ENCODE data around the gene HK1. TPM values are rescaled to one million over a fixed set of nuclear protein-coding genes. Genes with fewer than 3 reads are reported as not detected.

HK1 gene
- total RNA-seq, 1 donor from 2014 or later = 182 TPM

- DNase-seq (ENCODE audit: low read depth) (no peak), FAIRE-seq (no peak)
- Histone ChIP-seq H3K36me3 (ENCODE audit: control insufficient read depth, insufficient read depth, low read length) (peaks cover 2% of the 10 kb centered on the region), H3K4me3 (ENCODE audit: low read depth, low read length) (no peak overlapping the region), H3K27me3 (ENCODE audit: control insufficient read depth, insufficient read depth, low read length) (no peaks in the 10 kb centered on the region)
- TF ChIP-seq CTCF (IDR thresholded peaks at IDR 0.05; ENCODE audit: insufficient read depth, low read length, severe bottlenecking) = no peak
These were observed 18.6 kb upstream of the HK1 start for GRCh38 chr10:69259547-69260243.

- no peak for TF ChIP-seq CTCF (IDR thresholded peaks at IDR 0.05; ENCODE audit: insufficient read depth, low read length, severe bottlenecking)
- Histone ChIP-seq H3K27me3 (ENCODE audit: control insufficient read depth, insufficient read depth, low read length) (no peaks in the 10 kb centered on the region), H3K4me3 (ENCODE audit: low read depth, low read length) (no peak overlapping the region), H3K36me3 (ENCODE audit: control insufficient read depth, insufficient read depth, low read length) (peaks cover 2% of the 10 kb centered on the region)
- FAIRE-seq (no peak), DNase-seq (ENCODE audit: low read depth) (no peak)
These were observed 17.1 kb upstream of the HK1 start for GRCh38 chr10:69261184-69261583.

- Histone ChIP-seq H3K27me3 (ENCODE audit: control insufficient read depth, insufficient read depth, low read length) (no peaks in the 10 kb centered on the region), H3K4me3 (ENCODE audit: low read depth, low read length) (no peak overlapping the region), H3K36me3 (ENCODE audit: control insufficient read depth, insufficient read depth, low read length) (no peaks in the 10 kb centered on the region)
- FAIRE-seq = no peak
- no peak for TF ChIP-seq CTCF (IDR thresholded peaks at IDR 0.05; ENCODE audit: insufficient read depth, low read length, severe bottlenecking)
- DNase-seq (ENCODE audit: low read depth) = no peak
These were observed 16.0 kb upstream of the HK1 start for GRCh38 chr10:69262292-69262751.

- no peak for TF ChIP-seq CTCF (IDR thresholded peaks at IDR 0.05; ENCODE audit: insufficient read depth, low read length, severe bottlenecking)
- DNase-seq (ENCODE audit: low read depth) (no peak), FAIRE-seq (no peak)
- H3K4me3 ChIP-seq (ENCODE audit: low read depth, low read length) = no peak overlapping the region
- H3K27me3 ChIP-seq (ENCODE audit: control insufficient read depth, insufficient read depth, low read length) = no peaks in the 10 kb centered on the region
- H3K36me3 ChIP-seq (ENCODE audit: control insufficient read depth, insufficient read depth, low read length) = no peaks in the 10 kb centered on the region
These were observed 12.8 kb upstream of the HK1 start for GRCh38 chr10:69265521-69265920.

GRCh38 chr10:69268761-69269416 lies 9.4 kb upstream of the HK1 start:
- no peaks in the 10 kb centered on the region for H3K36me3 ChIP-seq (ENCODE audit: control insufficient read depth, insufficient read depth, low read length)
- DNase-seq (ENCODE audit: low read depth) = peak; percentile 6
- no peak for TF ChIP-seq CTCF (IDR thresholded peaks at IDR 0.05; ENCODE audit: insufficient read depth, low read length, severe bottlenecking)
- no peak for FAIRE-seq
- no peaks in the 10 kb centered on the region for H3K27me3 ChIP-seq (ENCODE audit: control insufficient read depth, insufficient read depth, low read length)
- no peak overlapping the region for H3K4me3 ChIP-seq (ENCODE audit: low read depth, low read length)
